ENCODE data around the gene MCRIP2.

MCRIP2 gene

DNA sequence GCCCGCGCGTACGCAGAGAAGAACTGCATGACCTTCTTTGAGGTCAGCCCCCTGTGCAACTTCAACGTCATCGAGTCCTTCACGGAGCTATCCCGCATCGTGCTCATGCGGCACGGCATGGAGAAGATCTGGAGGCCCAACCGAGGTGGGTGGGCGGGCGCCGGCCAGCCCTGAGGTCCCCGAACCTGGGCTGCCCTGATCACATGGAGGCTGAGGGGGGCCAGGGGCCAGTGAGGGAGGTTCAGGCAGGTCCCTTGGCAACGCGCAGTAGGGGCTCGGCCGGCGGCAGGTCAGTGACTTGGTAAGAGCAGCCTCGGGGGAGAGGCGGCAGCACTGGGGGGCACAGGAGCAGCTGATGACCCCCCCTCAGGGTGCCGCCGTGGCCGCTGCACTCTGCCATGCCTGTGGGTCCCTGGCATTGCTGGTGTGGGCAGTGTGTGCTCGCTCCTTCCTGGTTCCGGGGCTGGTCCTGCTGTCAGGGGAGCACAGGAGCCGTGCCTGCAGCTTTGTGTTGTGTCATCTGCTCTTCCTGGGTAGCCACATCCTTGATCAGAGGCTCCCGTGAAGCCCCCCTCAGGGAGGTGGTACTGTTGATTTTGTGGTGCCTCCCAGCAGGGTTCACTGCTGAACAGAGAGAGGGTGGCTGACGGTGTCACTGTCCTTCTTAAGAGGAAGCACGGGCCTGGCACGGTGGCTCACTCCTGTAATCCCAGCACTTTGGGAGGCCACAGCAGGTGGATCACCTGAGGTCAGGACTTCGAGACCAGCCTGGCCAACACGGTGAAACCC is 15.5 kb upstream of the MCRIP2 start:
- Mint-ChIP-seq H3K9me3 (no peaks in the 10 kb centered on the region), H3K36me3 (peaks cover 10% of the 10 kb centered on the region), H3K4me1 (no peaks in the 10 kb centered on the region), H3K4me3 (no peak overlapping the region), H3K27ac (no peak overlapping the region)
- ATAC-seq (no peak), DNase-seq (ENCODE audit: low spot score in 2 of 2) (no peak)

DNA sequence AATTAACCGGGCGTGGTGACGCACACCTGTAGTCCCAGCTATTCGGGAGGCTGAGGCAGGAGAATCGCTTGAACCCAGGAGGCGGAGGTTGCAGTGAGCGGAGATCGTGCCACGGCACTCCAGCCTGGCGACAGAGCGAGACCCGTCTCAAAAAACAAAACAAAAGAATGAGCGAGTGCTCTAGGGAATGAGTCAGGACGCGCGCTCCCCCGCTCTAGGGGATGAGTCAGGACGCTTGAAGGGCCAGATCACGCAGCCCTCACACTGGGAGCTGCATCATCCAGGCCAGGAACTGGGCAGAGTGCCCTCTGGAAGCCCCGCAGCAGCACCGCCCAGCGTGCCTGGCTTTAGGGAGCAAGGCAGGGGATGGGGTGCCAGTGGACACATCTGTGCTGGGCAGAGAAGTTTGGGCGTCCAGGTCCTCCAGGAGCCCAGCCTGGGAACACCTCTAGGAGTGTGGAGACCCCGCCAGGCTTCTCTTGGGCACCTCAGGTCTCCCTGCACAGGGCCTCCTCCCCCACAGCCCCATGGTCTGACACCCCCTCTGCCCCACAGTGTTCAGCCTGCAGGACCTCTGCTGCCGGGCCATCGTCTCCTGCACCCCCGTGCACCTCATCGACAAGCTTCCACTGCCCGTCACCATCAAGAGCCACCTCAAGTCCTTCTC is 14.7 kb upstream of the MCRIP2 start:
- H3K9me3 Mint-ChIP-seq, result no peaks in the 10 kb centered on the region
- ATAC-seq (no peak), DNase-seq (ENCODE audit: low spot score in 2 of 2) (no peak)
- no peaks in the 10 kb centered on the region for H3K4me1 Mint-ChIP-seq
- H3K27ac Mint-ChIP-seq, result no peak overlapping the region
- no peak overlapping the region for H3K4me3 Mint-ChIP-seq
- H3K36me3 Mint-ChIP-seq, result peaks cover 17% of the 10 kb centered on the region

DNA sequence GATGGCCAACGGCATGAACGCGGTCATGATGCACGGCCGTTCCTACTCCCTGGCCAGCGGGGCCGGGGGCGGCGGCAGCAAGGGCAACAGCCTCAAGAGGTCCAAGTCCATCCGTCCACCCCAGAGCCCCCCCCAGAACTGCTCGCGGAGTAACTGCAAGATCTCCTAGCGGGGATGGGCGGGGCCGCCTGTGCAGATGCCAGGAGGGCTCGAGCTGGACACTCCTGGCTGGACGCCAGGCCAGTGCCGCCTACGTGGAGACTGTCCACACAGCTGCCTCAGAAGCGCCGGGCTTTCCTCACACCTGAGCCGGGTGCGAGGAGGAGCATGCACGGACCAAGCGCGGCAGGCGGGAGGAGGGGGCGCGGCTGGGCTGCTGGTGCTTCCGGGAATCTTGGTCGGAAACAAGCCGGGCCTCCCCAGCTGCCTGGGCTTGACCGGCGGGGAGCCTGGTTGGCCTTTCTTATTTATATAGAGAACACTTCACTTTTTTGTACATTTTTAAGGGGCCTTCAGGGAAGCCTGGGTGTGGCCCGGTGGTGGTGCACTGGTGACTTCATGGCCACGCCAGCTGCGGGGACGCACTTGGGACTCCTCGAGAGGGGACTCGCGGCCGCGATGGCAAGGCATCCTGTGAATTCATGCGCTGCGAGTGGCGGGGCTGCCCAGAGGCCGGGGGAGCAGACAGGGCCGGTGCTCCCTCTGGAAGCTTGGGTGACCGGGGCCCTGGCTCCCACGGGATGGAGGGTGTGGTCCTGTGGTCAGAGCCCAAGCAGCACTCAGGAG is 14.0 kb upstream of the MCRIP2 start:
- ATAC-seq (no peak), DNase-seq (ENCODE audit: low spot score in 2 of 2) (no peak)
- no peaks in the 10 kb centered on the region for H3K9me3 Mint-ChIP-seq
- no peaks in the 10 kb centered on the region for H3K4me1 Mint-ChIP-seq
- no peak overlapping the region for H3K27ac Mint-ChIP-seq
- no peak overlapping the region for H3K4me3 Mint-ChIP-seq
- peaks cover 24% of the 10 kb centered on the region for H3K36me3 Mint-ChIP-seq

DNA sequence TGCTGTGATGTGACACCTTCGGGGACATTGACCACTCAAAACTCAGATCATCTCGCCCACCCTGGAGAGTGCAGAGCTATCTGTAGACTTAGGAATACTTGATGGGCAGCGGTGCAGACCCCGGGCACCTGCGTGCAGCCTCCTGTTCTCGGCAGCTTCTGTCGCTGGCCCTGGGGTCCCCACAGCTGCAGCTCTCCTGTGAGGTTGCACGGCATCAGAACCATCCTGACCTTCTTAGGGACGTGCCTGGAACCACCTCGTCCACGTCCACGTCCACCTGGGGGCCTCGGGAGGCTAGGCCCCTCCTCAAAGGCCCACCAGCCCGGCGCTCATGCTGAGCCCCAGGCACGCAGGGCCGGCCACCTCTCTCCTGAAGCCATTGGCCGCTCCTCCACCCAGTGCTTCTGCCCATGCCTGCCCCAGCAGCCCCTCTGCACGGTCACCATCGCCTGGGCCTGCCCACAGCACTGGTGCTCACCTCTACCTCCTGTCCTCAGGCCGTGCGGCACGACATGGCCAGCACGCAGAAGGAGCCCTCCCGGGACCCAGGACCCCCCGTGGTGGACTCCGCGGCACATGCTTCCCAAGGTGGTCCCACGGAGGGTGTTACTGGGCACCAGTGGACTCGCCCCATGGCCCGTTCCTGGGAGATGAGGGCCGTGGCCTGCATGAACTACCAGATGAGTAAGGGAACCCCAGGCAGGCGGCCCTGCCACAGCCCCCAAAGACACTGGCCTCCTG is 13.1 kb upstream of the MCRIP2 start:
- Mint-ChIP-seq H3K27ac (peak overlapping the region; percentile 14), H3K9me3 (no peaks in the 10 kb centered on the region), H3K4me1 (no peaks in the 10 kb centered on the region), H3K4me3 (no peak overlapping the region), H3K36me3 (peaks cover 24% of the 10 kb centered on the region)
- DNase-seq (ENCODE audit: low spot score in 2 of 2) (no peak), ATAC-seq (peak; percentile 5)

DNA sequence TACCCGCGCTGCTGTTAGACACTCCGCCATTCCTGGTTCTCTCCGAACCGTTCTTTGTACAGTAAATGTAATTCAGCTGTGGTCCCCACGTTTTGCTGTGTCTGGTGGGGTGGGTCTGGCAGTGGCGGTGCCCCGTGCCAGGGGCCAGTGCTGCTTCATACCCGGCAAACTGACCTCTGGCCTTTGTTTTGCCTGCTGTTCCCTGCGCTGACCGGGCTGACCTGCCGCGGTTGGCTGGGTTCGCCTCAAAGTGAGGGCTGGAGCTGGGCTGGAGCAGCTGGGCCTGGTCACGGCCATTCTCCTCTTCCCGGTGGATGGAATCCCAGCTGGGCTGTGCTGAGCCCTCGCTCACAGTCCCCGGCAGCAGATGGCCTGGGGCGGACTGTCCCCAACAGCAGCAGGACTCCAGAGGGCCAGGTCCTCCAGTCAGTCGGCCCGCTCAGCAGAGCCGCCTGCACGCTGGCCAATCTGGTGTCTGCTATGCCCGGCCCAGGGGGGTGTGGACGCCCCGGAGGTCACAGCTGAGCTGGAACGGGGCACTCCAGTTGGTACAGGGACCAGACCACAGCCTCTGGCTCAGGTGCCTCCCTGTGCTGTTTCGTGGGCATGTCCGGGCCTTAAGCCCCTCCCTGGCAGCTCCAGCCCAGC is 12.3 kb upstream of the MCRIP2 start:
- H3K4me3 Mint-ChIP-seq, result no peak overlapping the region
- no peak for DNase-seq (ENCODE audit: low spot score in 2 of 2)
- peak overlapping the region; percentile 26 for H3K27ac Mint-ChIP-seq
- H3K36me3 Mint-ChIP-seq, result peaks cover 31% of the 10 kb centered on the region
- peaks cover 4% of the 10 kb centered on the region for H3K4me1 Mint-ChIP-seq
- no peaks in the 10 kb centered on the region for H3K9me3 Mint-ChIP-seq
- no peak for ATAC-seq

DNA sequence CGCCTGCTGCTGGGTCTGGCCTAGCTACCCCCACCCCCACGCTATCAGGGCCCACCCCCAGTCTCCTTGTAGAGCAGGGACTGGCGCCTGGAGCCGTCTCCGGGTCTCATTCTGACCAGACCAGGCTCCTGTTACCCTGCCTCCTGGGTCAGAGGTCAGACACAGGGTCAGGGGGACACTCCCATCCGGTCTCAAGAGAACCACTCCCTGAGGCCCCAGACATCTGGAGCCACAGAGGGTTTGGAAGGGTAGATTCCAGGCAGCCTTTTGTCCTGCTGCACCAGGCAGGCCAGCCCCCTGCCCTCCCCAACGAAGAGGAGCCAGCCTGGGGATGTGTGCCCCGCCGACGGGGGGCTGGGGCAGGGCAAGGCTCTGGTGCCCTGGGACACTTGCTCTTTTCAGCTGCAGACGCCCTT is 11.8 kb upstream of the MCRIP2 start:
- Mint-ChIP-seq H3K9me3 (no peaks in the 10 kb centered on the region), H3K27ac (peak overlapping the region; percentile 26), H3K4me1 (peaks cover 9% of the 10 kb centered on the region), H3K36me3 (peaks cover 32% of the 10 kb centered on the region), H3K4me3 (no peak overlapping the region)
- ATAC-seq (no peak), DNase-seq (ENCODE audit: low spot score in 2 of 2) (no peak)

DNA sequence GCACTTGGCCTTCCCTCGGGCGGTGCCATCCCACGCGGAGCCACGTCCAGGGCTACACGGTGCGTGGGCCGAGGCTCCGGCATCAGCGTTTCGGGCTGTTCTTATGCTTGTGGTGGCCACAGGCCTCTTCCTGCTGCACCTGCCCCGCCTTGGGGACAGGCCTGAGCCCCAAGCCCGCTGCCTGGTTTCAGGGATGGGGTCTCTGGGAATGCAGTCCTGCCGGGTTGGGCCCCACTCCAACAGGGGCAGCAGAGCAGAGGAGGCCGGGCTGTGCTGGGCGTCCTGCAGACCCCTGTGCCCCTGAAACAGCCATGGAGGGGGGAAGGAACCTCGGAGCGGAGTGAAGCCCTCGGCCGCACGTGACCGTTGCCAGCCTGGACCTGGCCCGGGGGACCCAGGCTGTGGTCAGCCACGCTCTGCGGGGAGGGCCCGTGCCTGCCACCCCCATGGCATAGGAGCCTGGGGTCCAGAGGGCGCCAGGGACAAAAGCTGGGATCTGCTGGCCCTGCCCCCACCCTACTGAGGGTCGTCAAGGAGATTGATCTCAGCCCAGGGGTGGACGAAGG is 11.3 kb upstream of the MCRIP2 start:
- no peaks in the 10 kb centered on the region for H3K9me3 Mint-ChIP-seq
- ATAC-seq, result no peak
- H3K4me3 Mint-ChIP-seq, result no peak overlapping the region
- H3K4me1 Mint-ChIP-seq, result peaks cover 12% of the 10 kb centered on the region
- peaks cover 32% of the 10 kb centered on the region for H3K36me3 Mint-ChIP-seq
- DNase-seq (ENCODE audit: low spot score in 2 of 2), result no peak
- H3K27ac Mint-ChIP-seq, result peak overlapping the region; percentile 26

DNA sequence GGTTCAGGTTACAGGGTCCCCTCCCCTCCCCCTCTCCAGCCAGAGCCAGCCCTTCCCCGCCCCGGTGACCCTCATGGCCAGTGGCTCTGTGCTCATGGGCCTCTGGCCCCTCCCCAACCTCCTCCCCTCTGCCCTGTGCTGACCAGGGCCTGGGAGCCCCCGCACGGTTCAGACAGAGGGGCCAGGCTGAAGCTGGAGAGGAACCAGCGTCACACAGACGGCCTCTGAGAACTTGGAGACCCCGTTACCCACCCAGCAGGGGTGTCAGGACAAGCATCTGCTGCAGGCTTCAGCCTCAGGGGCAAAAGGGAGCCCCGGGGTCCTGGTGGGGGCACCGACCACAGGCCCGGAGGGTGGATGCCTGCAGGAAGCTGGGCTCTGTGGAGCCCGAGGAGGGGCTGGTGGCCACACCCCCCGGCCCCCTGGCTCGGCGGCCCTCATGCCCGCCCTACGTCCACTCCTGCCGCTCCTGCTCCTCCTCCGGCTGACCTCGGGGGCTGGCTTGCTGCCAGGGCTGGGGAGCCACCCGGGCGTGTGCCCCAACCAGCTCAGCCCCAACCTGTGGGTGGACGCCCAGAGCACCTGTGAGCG is 10.7 kb upstream of the MCRIP2 start, which contains the start of gene WFIKKN1:
TSS of gene WFIKKN1 (plus strand) at position 171 of the 591 bp plus-strand sequence. CDS start at position 440, 269 bp downstream.
- DNase-seq (ENCODE audit: low spot score in 2 of 2) (no peak), ATAC-seq (no peak)
- no peaks in the 10 kb centered on the region for H3K9me3 Mint-ChIP-seq
- H3K4me3 Mint-ChIP-seq, result no peak within 1 kb of the TSS
- H3K27ac Mint-ChIP-seq, result peak within 1 kb of the TSS; percentile 26
- H3K4me1 Mint-ChIP-seq, result peaks cover 12% of the 10 kb centered on the region
- H3K36me3 Mint-ChIP-seq, result peaks cover 32% of the 10 kb centered on the region

DNA sequence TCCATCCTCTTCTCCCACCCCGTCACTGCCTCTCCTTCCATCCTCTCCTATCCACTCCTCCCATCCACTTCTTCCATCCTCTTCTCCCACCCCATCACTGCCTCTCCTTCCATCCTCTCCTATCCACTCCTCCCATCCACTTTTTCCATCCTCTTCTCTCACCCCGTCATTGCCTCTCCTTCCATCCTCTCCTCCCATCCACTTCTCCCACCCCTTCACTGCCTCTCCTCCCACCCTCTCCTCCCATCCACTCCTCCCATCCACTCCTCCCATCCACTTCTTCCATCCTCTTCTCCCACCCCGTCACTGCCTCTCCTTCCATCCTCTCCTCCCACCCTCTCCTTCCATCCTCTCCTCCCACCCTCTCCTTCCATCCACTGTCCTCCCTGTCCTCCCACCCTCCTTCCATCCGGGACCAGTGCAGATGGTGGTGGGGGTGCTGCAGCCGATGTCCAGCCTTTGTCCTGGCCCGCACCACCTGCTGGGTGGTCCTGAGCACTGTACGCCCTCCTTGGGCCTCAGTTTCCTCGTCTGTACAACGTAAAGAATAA is 9.7 kb upstream of the MCRIP2 start:
- H3K9me3 Mint-ChIP-seq, result no peaks in the 10 kb centered on the region
- peaks cover 19% of the 10 kb centered on the region for H3K4me1 Mint-ChIP-seq
- H3K4me3 Mint-ChIP-seq, result no peak overlapping the region
- H3K36me3 Mint-ChIP-seq, result peaks cover 37% of the 10 kb centered on the region
- no peak overlapping the region for H3K27ac Mint-ChIP-seq
- no peak for DNase-seq (ENCODE audit: low spot score in 2 of 2)
- no peak for ATAC-seq

DNA sequence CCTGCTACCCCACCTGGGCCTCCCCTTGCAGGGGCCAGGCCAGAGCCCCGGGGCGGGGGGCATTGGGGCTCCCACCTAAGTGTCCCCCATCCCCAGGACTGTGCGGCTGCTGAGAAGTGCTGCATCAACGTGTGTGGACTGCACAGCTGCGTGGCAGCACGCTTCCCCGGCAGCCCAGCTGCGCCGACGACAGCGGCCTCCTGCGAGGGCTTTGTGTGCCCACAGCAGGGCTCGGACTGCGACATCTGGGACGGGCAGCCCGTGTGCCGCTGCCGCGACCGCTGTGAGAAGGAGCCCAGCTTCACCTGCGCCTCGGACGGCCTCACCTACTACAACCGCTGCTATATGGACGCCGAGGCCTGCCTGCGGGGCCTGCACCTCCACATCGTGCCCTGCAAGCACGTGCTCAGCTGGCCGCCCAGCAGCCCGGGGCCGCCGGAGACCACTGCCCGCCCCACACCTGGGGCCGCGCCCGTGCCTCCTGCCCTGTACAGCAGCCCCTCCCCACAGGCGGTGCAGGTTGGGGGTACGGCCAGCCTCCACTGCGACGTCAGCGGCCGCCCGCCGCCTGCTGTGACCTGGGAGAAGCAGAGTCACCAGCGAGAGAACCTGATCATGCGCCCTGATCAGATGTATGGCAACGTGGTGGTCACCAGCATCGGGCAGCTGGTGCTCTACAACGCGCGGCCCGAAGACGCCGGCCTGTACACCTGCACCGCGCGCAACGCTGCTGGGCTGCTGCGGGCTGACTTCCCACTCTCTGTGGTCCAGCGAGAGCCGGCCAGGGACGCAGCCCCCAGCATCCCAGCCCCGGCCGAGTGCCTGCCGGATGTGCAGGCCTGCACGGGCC is 8.9 kb upstream of the MCRIP2 start:
- no peak overlapping the region for H3K4me3 Mint-ChIP-seq
- H3K36me3 Mint-ChIP-seq, result peaks cover 40% of the 10 kb centered on the region
- peaks cover 19% of the 10 kb centered on the region for H3K4me1 Mint-ChIP-seq
- DNase-seq (ENCODE audit: low spot score in 2 of 2) (no peak), ATAC-seq (no peak)
- no peaks in the 10 kb centered on the region for H3K9me3 Mint-ChIP-seq
- no peak overlapping the region for H3K27ac Mint-ChIP-seq

DNA sequence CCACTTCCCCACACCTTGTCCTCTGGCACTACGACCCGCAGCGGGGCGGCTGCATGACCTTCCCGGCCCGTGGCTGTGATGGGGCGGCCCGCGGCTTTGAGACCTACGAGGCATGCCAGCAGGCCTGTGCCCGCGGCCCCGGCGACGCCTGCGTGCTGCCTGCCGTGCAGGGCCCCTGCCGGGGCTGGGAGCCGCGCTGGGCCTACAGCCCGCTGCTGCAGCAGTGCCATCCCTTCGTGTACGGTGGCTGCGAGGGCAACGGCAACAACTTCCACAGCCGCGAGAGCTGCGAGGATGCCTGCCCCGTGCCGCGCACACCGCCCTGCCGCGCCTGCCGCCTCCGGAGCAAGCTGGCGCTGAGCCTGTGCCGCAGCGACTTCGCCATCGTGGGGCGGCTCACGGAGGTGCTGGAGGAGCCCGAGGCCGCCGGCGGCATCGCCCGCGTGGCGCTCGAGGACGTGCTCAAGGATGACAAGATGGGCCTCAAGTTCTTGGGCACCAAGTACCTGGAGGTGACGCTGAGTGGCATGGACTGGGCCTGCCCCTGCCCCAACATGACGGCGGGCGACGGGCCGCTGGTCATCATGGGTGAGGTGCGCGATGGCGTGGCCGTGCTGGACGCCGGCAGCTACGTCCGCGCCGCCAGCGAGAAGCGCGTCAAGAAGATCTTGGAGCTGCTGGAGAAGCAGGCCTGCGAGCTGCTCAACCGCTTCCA is 8.1 kb upstream of the MCRIP2 start:
- Mint-ChIP-seq H3K4me1 (peaks cover 19% of the 10 kb centered on the region), H3K27ac (no peak overlapping the region), H3K36me3 (peaks cover 36% of the 10 kb centered on the region), H3K9me3 (no peaks in the 10 kb centered on the region), H3K4me3 (peak overlapping the region; percentile 92)
- no peak for DNase-seq (ENCODE audit: low spot score in 2 of 2)
- no peak for ATAC-seq

DNA sequence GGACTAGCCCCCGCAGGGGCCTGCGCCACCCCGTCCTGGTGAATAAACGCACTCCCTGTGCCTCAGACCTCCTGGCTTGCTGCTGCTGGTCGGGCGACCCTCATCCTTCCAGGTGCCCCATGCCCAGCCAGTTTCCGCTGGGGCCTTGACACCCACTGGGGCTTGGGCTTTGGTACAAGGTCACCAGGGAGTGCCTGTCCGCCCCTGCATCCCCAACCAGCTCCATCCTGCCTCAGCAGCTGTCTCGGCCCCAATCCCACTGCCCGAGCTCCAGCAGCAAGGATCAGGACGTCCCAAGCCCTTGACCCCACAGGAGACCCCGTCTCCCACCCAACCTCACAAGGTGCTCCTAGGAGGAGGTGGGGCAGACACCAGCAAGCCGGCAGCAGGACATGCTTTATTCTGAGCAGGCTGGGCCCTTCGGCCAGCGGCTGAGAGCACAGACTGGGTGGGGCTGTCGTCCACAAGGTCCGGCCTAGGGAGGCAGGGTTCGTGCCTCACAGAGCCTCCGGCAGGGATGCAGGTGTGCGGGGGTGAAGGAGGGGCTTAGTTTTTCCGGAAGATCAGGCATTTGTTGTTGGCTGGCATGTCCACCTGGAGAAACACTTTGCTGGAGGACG is 7.5 kb upstream of the MCRIP2 start:
- H3K4me1 Mint-ChIP-seq, result peaks cover 19% of the 10 kb centered on the region
- H3K27ac Mint-ChIP-seq, result peak overlapping the region; percentile 72
- DNase-seq (ENCODE audit: low spot score in 2 of 2) (no peak), ATAC-seq (no peak)
- peak overlapping the region; percentile 92 for H3K4me3 Mint-ChIP-seq
- no peaks in the 10 kb centered on the region for H3K9me3 Mint-ChIP-seq
- peaks cover 36% of the 10 kb centered on the region for H3K36me3 Mint-ChIP-seq

Measured in stimulated activated effector memory CD8-positive, alpha-beta T cell treated with anti-CD3 and anti-CD28 coated beads, Interleukin-12 subunit alpha, Interleukin-12 subunit beta, amount 100 ng/mL, for 72 hours (primary cell).